ENCODE measurements around the gene VSTM2L. TPM values are rescaled to one million over a fixed set of nuclear protein-coding genes. Genes with fewer than 3 reads are reported as not detected.

VSTM2L gene
- total and polyA plus RNA-seq, 12 donors = 1.8 to 17.2 (median 8.9) TPM

- 39 to 48% methylated on average over 7 of the region's 7 CpGs for WGBS, 2 donors
- intact Hi-C loops (cut with DNase I) = no loop called here
- Histone ChIP-seq H3K36me3 (no peaks in the 10 kb centered on the region), H3K27me3 (peaks cover 0 to 22% (median 0%) of the 10 kb centered on the region in 7 donors), H3K27ac (no peak overlapping the region), H3K9me3 (no peaks in the 10 kb centered on the region), H3K4me1 (no peaks in the 10 kb centered on the region), H3K4me3 (no peak overlapping the region)
- TF ChIP-seq, protein P1, sequence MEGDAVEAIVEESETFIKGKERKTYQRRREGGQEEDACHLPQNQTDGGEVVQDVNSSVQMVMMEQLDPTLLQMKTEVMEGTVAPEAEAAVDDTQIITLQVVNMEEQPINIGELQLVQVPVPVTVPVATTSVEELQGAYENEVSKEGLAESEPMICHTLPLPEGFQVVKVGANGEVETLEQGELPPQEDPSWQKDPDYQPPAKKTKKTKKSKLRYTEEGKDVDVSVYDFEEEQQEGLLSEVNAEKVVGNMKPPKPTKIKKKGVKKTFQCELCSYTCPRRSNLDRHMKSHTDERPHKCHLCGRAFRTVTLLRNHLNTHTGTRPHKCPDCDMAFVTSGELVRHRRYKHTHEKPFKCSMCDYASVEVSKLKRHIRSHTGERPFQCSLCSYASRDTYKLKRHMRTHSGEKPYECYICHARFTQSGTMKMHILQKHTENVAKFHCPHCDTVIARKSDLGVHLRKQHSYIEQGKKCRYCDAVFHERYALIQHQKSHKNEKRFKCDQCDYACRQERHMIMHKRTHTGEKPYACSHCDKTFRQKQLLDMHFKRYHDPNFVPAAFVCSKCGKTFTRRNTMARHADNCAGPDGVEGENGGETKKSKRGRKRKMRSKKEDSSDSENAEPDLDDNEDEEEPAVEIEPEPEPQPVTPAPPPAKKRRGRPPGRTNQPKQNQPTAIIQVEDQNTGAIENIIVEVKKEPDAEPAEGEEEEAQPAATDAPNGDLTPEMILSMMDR (IDR thresholded peaks at IDR 0.05) = no peak
- DNase-seq (no peak), ATAC-seq (no peak)
These were observed 32.5 kb downstream of the VSTM2L start for GRCh38 chr20:37935435-37935834.

DNA sequence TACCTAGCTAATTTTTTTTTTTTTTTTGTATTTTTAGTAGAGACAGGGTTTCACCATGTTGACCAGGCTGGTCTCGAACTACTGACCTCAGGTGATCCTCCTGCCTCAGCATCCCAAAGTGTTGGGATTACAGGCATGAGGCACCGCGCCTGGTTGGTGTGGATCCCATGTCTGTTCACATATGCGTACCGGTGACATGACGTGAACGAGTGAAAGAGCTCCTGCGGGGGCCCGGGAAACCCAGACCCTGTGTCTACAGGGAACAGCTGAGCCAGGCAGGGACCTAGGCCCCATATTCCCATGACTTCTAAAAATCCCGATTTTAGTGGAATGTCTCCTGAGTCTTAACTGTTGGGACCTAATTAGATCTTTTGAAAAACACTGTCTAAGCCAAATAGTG, 33.1 kb downstream of the VSTM2L start:
- intact Hi-C loops (cut with DNase I) = no loop called here
- Histone ChIP-seq H3K27ac (no peak overlapping the region), H3K36me3 (no peaks in the 10 kb centered on the region), H3K4me3 (no peak overlapping the region), H3K27me3 (peaks cover 0 to 17% (median 0%) of the 10 kb centered on the region in 7 donors), H3K9me3 (no peaks in the 10 kb centered on the region), H3K4me1 (no peaks in the 10 kb centered on the region)
- no peak for ATAC-seq
- TF ChIP-seq, protein P1 (IDR thresholded peaks at IDR 0.05) = no peak
- 92 to 93% methylated on average over 10 of the region's 10 CpGs for WGBS, 2 donors
- DNase-seq = no peak

- ATAC-seq (no peak), DNase-seq (no peak)
- WGBS, 2 donors = 88 to 93% methylated on average over 8 of the region's 8 CpGs
These were observed 33.5 kb downstream of the VSTM2L start for GRCh38 chr20:37936451-37936850.

DNA sequence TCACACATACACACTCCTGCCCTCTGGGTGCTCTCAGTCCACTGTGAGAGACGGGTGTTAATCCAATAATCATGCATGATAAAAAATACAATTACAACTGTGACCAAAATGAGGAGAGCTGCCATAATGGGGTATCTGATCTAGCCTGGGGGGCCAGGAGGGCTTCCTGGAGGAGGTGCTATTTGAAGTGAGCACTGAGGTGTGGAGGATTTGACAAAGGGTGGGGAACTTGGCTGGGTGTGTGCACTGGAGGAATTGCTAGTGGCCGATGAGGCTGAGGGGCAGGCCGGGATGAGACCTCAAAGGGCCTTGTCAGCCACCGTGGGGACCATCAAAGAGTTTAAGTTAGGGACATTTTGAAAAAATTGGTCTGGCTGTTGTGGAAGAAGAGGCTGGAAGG, 34.8 kb downstream of the VSTM2L start:
- ATAC-seq = no peak
- Histone ChIP-seq H3K27ac (no peak overlapping the region), H3K36me3 (no peaks in the 10 kb centered on the region), H3K4me1 (no peaks in the 10 kb centered on the region), H3K9me3 (peaks cover 0 to 4% (median 0%) of the 10 kb centered on the region in 11 donors), H3K4me3 (no peak overlapping the region), H3K27me3 (peaks cover 0 to 6% (median 0%) of the 10 kb centered on the region in 7 donors)
- TF ChIP-seq, protein P1 (IDR thresholded peaks at IDR 0.05) = no peak
- DNase-seq = no peak
- 87 to 88% methylated on average over 4 of the region's 4 CpGs for WGBS, 2 donors
- intact Hi-C loops (cut with DNase I) = no loop called here

More at GRCh38 chr20:37936451-37936850, 33.5 kb downstream of the VSTM2L start:
- H3K9me3 ChIP-seq = no peaks in the 10 kb centered on the region
- H3K36me3 ChIP-seq = no peaks in the 10 kb centered on the region
- TF ChIP-seq, protein P1 (IDR thresholded peaks at IDR 0.05) = no peak
- intact Hi-C loops (cut with DNase I) = no loop called here
- H3K27ac ChIP-seq = no peak overlapping the region
- H3K27me3 ChIP-seq = peaks cover 0 to 15% (median 0%) of the 10 kb centered on the region in 7 donors
- H3K4me1 ChIP-seq = no peaks in the 10 kb centered on the region
- H3K4me3 ChIP-seq = no peak overlapping the region
